Colonic mucosa (tissue), 4 donors: ENCODE measurements around the gene SYT17. TPM values are rescaled to one million over a fixed set of nuclear protein-coding genes. Genes with fewer than 3 reads are reported as not detected.

ENCODE experiments used
- DNase-seq: peaks from one replicate; pipeline ENCODE4 v3.0.0-alpha.2; 2020
- H3K27ac ChIP-seq: fragments of 200-600 bp; one replicate; pipeline ENCODE4 v1.8.0; 2021
- H3K27me3 ChIP-seq: fragments of 200-600 bp; one replicate; pipeline ENCODE4 v1.8.0; 2021
- H3K36me3 ChIP-seq: fragments of 200-600 bp; one replicate; pipeline ENCODE4 v1.8.0; 2021
- H3K4me1 ChIP-seq: fragments of 200-600 bp; one replicate; pipeline ENCODE4 v1.8.0; 2021; ENCODE audit warnings: mild to moderate bottlenecking
- H3K4me3 ChIP-seq: fragments of 200-600 bp; one replicate; pipeline ENCODE4 v1.8.0; 2021
- H3K9ac ChIP-seq, 2 donors: one replicate each; pipeline ENCODE4 v1.7.0; 2013; ENCODE audit warnings: control low read depth in 2 of 2, low read depth in 2 of 2, low read length in 2 of 2
- H3K9me3 ChIP-seq: fragments of 200-600 bp; one replicate; pipeline ENCODE4 v1.8.0; 2021
- intact Hi-C: fragments of 100-400 bp; cut with DNase I; formaldehyde crosslinking; loops from one replicate; pipeline ENCODE4 v1.14.1; 2022
- total RNA-seq, 2 donors: library from RNA; stranded (reverse); fragmentation: NEBNext Ultra II Directional in 1 of 2; extraction: Animal tissue kit (Norgen Biotek cat#: 25700) in 1 of 2; gene quantifications; one replicate each; pipeline ENCODE4 v1.2.1, GENCODE V29; 2021
- TF ChIP-seq, protein P1 (sequence below): fragments of 200-600 bp; IDR thresholded peaks from one replicate; pipeline ENCODE4 v1.8.0; 2022; ENCODE audit warnings: antibody characterized with exemption, mild to moderate bottlenecking
- donor health status: healthy.
- donor health status: DM: no; HTN: no; CAD: no.
- donor health status: DM: no; HTN: no; CAD: no.

SYT17 gene
- total RNA-seq, 2 donors from 2014 or later: 5.1 to 5.5 TPM

DNA sequence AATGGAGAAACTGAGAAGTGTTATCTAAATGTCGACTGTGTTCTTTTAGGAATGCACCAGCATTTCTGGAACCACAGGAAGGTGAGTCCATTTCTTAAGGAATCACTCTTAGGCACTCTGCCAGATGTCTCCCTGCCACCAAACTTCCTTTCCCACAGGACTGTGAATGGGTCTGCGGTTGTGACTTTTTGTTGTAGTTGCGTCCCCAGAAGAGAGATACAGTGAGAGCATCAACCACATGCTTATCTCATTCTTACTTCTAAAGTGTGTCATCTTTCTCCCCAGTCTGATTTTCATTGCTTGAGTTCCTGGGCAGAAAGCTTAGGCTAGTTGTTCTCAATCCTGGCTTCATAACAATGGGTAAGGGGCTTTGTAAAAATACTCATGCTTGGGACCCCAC is 40.8 kb upstream of the SYT17 start:
- TF ChIP-seq, protein P1, sequence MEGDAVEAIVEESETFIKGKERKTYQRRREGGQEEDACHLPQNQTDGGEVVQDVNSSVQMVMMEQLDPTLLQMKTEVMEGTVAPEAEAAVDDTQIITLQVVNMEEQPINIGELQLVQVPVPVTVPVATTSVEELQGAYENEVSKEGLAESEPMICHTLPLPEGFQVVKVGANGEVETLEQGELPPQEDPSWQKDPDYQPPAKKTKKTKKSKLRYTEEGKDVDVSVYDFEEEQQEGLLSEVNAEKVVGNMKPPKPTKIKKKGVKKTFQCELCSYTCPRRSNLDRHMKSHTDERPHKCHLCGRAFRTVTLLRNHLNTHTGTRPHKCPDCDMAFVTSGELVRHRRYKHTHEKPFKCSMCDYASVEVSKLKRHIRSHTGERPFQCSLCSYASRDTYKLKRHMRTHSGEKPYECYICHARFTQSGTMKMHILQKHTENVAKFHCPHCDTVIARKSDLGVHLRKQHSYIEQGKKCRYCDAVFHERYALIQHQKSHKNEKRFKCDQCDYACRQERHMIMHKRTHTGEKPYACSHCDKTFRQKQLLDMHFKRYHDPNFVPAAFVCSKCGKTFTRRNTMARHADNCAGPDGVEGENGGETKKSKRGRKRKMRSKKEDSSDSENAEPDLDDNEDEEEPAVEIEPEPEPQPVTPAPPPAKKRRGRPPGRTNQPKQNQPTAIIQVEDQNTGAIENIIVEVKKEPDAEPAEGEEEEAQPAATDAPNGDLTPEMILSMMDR: no peak

DNA sequence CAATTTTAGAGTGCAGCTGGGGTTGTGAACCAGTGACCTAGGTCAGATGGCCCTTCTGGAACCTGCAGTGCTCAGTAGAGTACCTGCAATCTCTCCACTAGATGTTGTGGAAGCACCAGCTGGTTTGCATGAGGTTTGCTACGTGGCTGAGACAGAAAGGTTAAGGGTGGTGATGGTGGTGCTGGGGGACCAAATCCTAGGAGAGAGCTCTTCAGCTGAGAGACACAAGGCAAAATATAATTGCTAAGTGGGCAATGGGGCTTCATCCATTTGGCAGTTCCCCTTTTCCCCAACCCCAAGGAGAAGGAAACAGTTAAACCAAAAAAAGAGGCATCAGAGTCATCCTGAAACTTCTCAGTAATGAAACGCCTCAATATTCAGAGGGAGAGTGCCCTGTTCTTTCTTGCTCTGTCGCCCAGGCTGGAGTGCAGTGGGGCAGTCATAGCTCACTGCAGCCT is 40.3 kb upstream of the SYT17 start:
- Histone ChIP-seq H3K9me3 (no peaks in the 10 kb centered on the region), H3K9ac (no peak overlapping the region), H3K36me3 (no peaks in the 10 kb centered on the region), H3K27me3 (no peaks in the 10 kb centered on the region), H3K4me1 (peaks cover 9% of the 10 kb centered on the region), H3K4me3 (no peak overlapping the region), H3K27ac (no peak overlapping the region)
- TF ChIP-seq, protein P1: no peak
- intact Hi-C loops: no loop called here
- no peak for DNase-seq

More for the DNA sequence above, 40.8 kb upstream of the SYT17 start:
- no peak overlapping the region for H3K9ac ChIP-seq
- H3K4me3 ChIP-seq: no peak overlapping the region
- DNase-seq: no peak
- H3K36me3 ChIP-seq: no peaks in the 10 kb centered on the region
- H3K4me1 ChIP-seq: peaks cover 9% of the 10 kb centered on the region
- H3K27me3 ChIP-seq: no peaks in the 10 kb centered on the region
- no peak overlapping the region for H3K27ac ChIP-seq
- no peaks in the 10 kb centered on the region for H3K9me3 ChIP-seq
- intact Hi-C loops: no loop called here

DNA sequence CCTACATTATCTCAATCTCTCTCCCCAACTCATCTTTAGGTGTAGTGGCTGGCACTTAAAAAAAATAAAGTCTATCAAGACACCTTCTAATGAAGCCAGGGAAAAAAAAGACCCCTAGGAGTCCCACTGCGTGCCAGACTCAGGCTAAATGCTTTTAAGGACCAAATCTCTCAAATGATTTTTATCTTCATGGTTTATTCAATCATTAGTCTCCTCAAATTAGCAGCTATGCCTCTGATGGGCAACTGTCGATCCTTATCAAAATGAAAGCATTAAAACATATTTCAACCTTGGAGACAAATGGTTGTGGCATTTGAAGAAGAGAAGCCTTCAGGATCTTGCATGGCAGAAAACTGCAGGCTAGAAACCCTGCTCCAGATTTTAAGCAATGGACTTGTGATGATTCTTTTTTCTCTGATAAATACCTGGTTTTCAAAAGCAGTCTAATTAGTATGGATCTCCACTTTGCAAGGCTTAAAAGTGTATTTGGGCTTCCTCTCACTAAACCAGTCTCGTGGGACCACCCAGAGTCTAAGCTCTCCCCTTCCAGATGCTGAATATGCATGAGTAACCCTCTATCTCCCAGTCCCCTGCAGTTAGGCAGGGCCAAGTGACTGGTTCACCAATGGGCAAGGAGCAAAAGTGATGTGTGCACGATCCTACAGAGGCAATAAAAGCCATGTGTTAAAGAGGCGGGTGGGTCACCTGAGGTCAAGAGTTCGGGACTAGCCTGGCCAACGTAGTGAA is 39.4 kb upstream of the SYT17 start:
- Histone ChIP-seq H3K4me1 (peaks cover 9% of the 10 kb centered on the region), H3K9me3 (no peaks in the 10 kb centered on the region), H3K9ac (no peak overlapping the region), H3K36me3 (no peaks in the 10 kb centered on the region), H3K27ac (no peak overlapping the region), H3K27me3 (no peaks in the 10 kb centered on the region), H3K4me3 (no peak overlapping the region)
- no peak for DNase-seq
- TF ChIP-seq, protein P1: no peak
- intact Hi-C loops: no loop called here

DNA sequence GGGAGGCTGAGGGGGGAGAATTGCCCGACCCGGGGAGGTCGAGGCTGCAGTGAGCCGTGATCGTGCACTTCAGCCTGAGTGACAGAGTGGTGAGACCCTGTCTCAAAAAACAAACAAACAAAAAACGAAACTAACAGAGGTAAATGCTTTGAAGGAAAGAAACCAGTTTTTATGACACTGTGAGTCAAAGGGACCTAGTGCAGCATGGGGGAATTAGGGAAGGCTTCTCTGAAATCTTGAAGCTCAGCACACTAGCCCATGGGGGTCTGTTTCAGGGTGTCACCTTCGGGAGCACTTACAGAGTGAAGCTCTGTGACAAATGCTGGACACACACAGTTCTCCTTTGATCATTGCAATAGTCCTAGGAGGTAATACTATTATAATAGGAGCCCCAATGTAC is 37.7 kb upstream of the SYT17 start:
- no peaks in the 10 kb centered on the region for H3K36me3 ChIP-seq
- no peak for DNase-seq
- peak overlapping the region; percentile 42 for H3K27ac ChIP-seq
- H3K4me3 ChIP-seq: no peak overlapping the region
- intact Hi-C loops: no loop called here
- no peaks in the 10 kb centered on the region for H3K9me3 ChIP-seq
- H3K4me1 ChIP-seq: peaks cover 10% of the 10 kb centered on the region
- H3K9ac ChIP-seq: peak overlapping the region in 1 of 2 donors; percentile 38
- TF ChIP-seq, protein P1: no peak
- no peaks in the 10 kb centered on the region for H3K27me3 ChIP-seq

DNA sequence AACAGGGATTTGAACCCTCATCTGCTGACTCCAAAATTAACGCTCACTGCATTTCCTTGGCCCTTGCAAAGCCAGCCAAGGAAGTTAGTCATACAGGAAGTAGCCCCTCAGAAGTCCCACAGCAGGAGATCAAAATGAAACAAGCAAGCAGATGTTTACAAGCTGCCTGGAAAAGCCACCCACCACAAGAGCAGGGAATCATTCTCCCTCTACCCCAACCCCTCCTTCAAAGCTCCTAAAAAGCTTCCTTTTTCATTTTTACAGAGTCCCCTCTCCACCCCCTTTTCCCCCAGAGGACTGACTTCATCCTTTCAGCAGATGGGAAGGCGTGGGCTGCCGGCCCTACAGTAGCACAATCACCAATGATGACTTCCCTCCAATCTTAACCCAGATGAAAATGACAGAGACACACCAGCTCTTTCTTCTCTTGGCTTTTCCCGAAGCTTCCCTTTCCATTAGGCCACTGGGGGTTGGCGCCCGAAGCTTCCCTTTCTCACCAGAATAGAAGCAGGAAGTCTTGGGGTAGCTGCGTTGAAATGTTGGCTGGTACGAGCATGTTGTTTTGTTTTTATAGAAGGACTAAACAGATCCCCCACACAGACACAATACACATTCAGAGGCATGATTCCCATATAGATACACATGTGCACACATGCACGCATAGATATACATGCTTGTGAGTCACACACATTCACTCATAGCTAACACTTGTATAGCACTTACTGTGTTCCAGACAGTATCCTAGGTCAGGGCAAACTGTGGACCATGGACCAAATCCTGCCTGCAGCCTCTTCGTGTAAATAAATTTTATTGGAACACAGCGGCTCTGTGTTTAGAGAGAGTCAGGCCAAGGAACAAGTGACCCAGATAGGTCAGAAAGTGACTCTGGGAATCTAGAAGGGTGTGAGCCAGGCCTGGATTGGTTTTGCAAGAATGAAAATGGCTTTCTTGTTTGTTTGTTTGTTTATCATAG is 36.9 kb upstream of the SYT17 start:
- H3K27ac ChIP-seq: peak overlapping the region; percentile 42
- peak overlapping the region in 1 of 2 donors; percentile 38 for H3K9ac ChIP-seq
- no peak overlapping the region for H3K4me3 ChIP-seq
- intact Hi-C loops: no loop called here
- H3K27me3 ChIP-seq: no peaks in the 10 kb centered on the region
- peak; percentile 47 for DNase-seq
- peaks cover 18% of the 10 kb centered on the region for H3K4me1 ChIP-seq
- H3K36me3 ChIP-seq: no peaks in the 10 kb centered on the region
- TF ChIP-seq, protein P1: no peak
- no peaks in the 10 kb centered on the region for H3K9me3 ChIP-seq
